HepG2 (cell line): ENCODE data around the gene SHANK2. TPM values are rescaled to one million over a fixed set of nuclear protein-coding genes. Genes with fewer than 3 reads are reported as not detected.

Source experiments
- ARHGAP35 ChIP-seq: sonication (generic); formaldehyde crosslinking; IDR thresholded peaks from 2 replicates; pipeline ENCODE4 v1.9.0; 2022; ENCODE audit warnings: mild to moderate bottlenecking, inconsistent platforms, moderate library complexity, missing genetic modification reagents, borderline replicate concordance
- BORCS8-MEF2B ChIP-seq: sonication (generic); formaldehyde crosslinking; IDR thresholded peaks from 2 replicates; pipeline ENCODE4 v1.8.0; 2022; ENCODE audit warnings: mild to moderate bottlenecking, missing genetic modification reagents
- DZIP1 ChIP-seq: sonication (generic); formaldehyde crosslinking; IDR thresholded peaks from 2 replicates; pipeline ENCODE4 v1.5.0; 2020; ENCODE audit warnings: mild to moderate bottlenecking, missing genetic modification reagents
- ERF ChIP-seq: IDR thresholded peaks from 2 replicates; pipeline ENCODE4 v1.6.1; 2018; ENCODE audit warnings: missing biosample characterization, missing genetic modification reagents
- KDM5A ChIP-seq: fragments of 200-600 bp; sonication (generic); IDR thresholded peaks from 2 replicates; pipeline ENCODE4 v1.7.0; 2018; ENCODE audit warnings: antibody characterized with exemption, mild to moderate bottlenecking, low read length, borderline replicate concordance
- KDM6A ChIP-seq: IDR thresholded peaks from 2 replicates; pipeline ENCODE4 v1.6.1; 2016; ENCODE audit warnings: low read depth
- NFYC ChIP-seq: IDR thresholded peaks from 2 replicates; pipeline ENCODE4 v1.6.1; 2016; ENCODE audit warnings: missing genetic modification reagents, missing compliant biosample characterization
- NR2F2 ChIP-seq: IDR thresholded peaks from 2 replicates; pipeline ENCODE4 v1.6.1; 2012; ENCODE audit warnings: low read depth, inconsistent platforms, borderline replicate concordance
- PCBP1 ChIP-seq: fragments of 200-400 bp; formaldehyde crosslinking; IDR thresholded peaks from 2 replicates; pipeline ENCODE4 v1.6.1; 2017; ENCODE audit warnings: mild to moderate bottlenecking, low read depth, low read length, borderline replicate concordance
- RORA ChIP-seq: sonication (generic); formaldehyde crosslinking; IDR thresholded peaks from 2 replicates; pipeline ENCODE4 v1.5.0; 2020; ENCODE audit warnings: mild to moderate bottlenecking, missing genetic modification reagents, moderate library complexity
- SALL1 ChIP-seq: sonication (generic); formaldehyde crosslinking; IDR thresholded peaks from 2 replicates; pipeline ENCODE4 v1.8.0; 2022; ENCODE audit warnings: mild to moderate bottlenecking, missing genetic modification reagents
- TCF7 ChIP-seq: sonication (generic); IDR thresholded peaks from 2 replicates; pipeline ENCODE4 v1.6.1; 2016; ENCODE audit warnings: antibody characterized with exemption, low read depth
- TFE3 ChIP-seq: IDR thresholded peaks from 2 replicates; pipeline ENCODE4 v1.6.1; 2016
- TSC22D2 ChIP-seq: sonication (generic); formaldehyde crosslinking; IDR thresholded peaks from 2 replicates; pipeline ENCODE4 v1.5.1; 2020; ENCODE audit warnings: missing genetic modification reagents, mild to moderate bottlenecking, borderline replicate concordance
- ZFP36L1 ChIP-seq: sonication (generic); formaldehyde crosslinking; IDR thresholded peaks from 2 replicates; pipeline ENCODE4 v1.8.0; 2022; ENCODE audit warnings: mild to moderate bottlenecking, missing genetic modification reagents, moderate library complexity
- ZNF652 ChIP-seq: IDR thresholded peaks from 2 replicates; pipeline ENCODE4 v1.6.1; 2016; ENCODE audit warnings: low read depth, borderline replicate concordance
- ZNF687 ChIP-seq: sonication (generic); formaldehyde crosslinking; IDR thresholded peaks from 2 replicates; pipeline ENCODE4 v1.5.1; 2020; ENCODE audit warnings: mild to moderate bottlenecking, missing genetic modification reagents, moderate library complexity
- polyA plus RNA-seq, 8 experiments: library from polyadenylated mRNA; depleted of rRNA in 3 of 8; stranded (reverse) in 7 of 8; unstranded in 1 of 8; fragments of >200 nt; fragmentation: Illumina TruSeq in 4 of 8; extraction: Trizol in 4 of 8; gene quantifications; 2 replicates each; pipeline versions ENCODE4 v1.2.1 to v1.2.3, GENCODE V29; 2011 to 2016; ENCODE audit warnings: low read depth in 4 of 8, missing spikeins in 1 of 8, mixed read lengths in 1 of 8; ENCODE audit not compliant: insufficient read depth in 1 of 8
- total RNA-seq, 5 experiments: library from RNA; depleted of rRNA; stranded (reverse); fragments of >200 nt; fragmentation: Illumina TruSeq; extraction: Trizol; gene quantifications; 2 replicates each; pipeline ENCODE4 v1.2.3, GENCODE V29; 2016; ENCODE audit warnings: low read depth in 1 of 5
- TF ChIP-seq, protein P1 (sequence below): IDR thresholded peaks from 2 replicates; pipeline ENCODE4 v1.6.1; 2018; ENCODE audit warnings: missing genetic modification reagents, mild to moderate bottlenecking, missing compliant biosample characterization

SHANK2 gene
- total and polyA plus RNA-seq, 2 of the 13 experiments (the other 11 are each of a cell fraction or from before 2014, with no cell fraction given), result 10.2 to 13.0 TPM

- TF ChIP-seq BORCS8-MEF2B (0 out of 2 replicates have a peak, but pooled peaks have one; percentile 22), ARHGAP35 (peak; percentile 52; the same call in 1 of the 2 replicates), KDM5A (no peak), DZIP1 (CRISPR knock-in tag) (0 out of 2 replicates have a peak, but pooled peaks have one; percentile 61), ZNF687 (CRISPR knock-in tag) (peak; percentile 86), ZFP36L1 (peak; percentile 71), TSC22D2 (CRISPR knock-in tag) (0 out of 2 replicates have a peak, but pooled peaks have one; percentile 40), TFE3 (CRISPR knock-in tag) (peak; percentile 66; the same call in 1 of the 2 replicates), SALL1 (CRISPR knock-in tag) (peak; percentile 71), PCBP1 (no peak), NFYC (CRISPR knock-in tag) (peak; percentile 35; the same call in 1 of the 2 replicates), ERF (CRISPR knock-in tag) (peak; percentile 80), TCF7 (0 out of 2 replicates have a peak, but pooled peaks have one; percentile 38), NR2F2 (peak; percentile 52; the same call in 1 of the 2 replicates), ZNF652 (CRISPR knock-in tag) (0 out of 2 replicates have a peak, but pooled peaks have one; percentile 16), RORA (CRISPR knock-in tag) (no peak), KDM6A (0 out of 2 replicates have a peak, but pooled peaks have one; percentile 47)
- TF ChIP-seq, protein P1, sequence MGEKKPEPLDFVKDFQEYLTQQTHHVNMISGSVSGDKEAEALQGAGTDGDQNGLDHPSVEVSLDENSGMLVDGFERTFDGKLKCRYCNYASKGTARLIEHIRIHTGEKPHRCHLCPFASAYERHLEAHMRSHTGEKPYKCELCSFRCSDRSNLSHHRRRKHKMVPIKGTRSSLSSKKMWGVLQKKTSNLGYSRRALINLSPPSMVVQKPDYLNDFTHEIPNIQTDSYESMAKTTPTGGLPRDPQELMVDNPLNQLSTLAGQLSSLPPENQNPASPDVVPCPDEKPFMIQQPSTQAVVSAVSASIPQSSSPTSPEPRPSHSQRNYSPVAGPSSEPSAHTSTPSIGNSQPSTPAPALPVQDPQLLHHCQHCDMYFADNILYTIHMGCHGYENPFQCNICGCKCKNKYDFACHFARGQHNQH, result peak; percentile 61; the same call in 1 of the 2 replicates
Observed at GRCh38 chr11:71268706-71269321, 16.4 kb upstream of the SHANK2 start (continued).
